VCaP (cell line): ENCODE data around the gene SSBP2.

Experiments used
- H3K27ac ChIP-seq: fragments of 450-650 bp; 2 replicates; pipeline ENCODE4 v1.5.1; 2017
- TF ChIP-seq, protein P1 (sequence below): fragments of 450-650 bp; conservative IDR thresholded peaks from 2 replicates; pipeline ENCODE4 v1.5.1; 2017; ENCODE audit warnings: mild to moderate bottlenecking, moderate library complexity

SSBP2 gene

DNA sequence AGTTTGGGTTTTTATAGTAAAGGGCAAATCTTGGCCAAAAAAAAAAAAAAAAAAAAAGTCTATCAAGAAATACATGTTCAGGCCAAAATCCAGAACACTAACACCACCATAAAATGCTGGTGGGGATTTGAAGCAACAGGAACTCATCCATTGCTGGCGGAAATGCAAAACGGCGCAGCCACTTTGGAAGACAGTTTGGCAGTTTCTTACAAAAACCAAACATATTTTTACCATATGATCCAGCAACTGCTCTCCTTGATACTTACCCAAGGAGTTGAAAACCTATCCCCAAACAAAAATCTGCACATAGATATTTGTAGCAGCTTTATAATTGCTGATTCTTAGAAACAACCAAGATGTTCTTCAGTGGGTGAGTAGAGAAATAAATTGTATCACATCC lies 203.9 kb downstream of the SSBP2 start:
- TF ChIP-seq, protein P1, sequence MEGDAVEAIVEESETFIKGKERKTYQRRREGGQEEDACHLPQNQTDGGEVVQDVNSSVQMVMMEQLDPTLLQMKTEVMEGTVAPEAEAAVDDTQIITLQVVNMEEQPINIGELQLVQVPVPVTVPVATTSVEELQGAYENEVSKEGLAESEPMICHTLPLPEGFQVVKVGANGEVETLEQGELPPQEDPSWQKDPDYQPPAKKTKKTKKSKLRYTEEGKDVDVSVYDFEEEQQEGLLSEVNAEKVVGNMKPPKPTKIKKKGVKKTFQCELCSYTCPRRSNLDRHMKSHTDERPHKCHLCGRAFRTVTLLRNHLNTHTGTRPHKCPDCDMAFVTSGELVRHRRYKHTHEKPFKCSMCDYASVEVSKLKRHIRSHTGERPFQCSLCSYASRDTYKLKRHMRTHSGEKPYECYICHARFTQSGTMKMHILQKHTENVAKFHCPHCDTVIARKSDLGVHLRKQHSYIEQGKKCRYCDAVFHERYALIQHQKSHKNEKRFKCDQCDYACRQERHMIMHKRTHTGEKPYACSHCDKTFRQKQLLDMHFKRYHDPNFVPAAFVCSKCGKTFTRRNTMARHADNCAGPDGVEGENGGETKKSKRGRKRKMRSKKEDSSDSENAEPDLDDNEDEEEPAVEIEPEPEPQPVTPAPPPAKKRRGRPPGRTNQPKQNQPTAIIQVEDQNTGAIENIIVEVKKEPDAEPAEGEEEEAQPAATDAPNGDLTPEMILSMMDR = no peak
- H3K27ac ChIP-seq = no peak overlapping the region

DNA sequence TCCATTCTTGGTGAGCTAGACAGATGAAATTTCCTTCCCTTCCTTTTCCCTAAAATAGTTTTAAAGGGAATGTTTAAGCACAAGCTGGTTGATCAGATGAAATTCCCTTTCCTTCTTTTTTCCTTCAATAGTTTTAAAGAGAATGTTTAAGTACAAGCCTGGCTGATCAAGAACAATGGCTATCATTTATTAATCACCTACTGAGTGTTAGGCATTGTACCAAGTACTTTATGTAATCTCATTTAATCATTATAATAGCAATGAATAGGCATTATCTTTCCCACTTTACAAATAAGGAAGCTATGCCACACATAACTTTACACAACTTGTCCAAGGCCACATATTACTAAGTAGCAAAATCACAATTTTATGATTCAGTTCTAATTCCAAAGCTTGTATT lies 205.0 kb downstream of the SSBP2 start:
- no peak overlapping the region for H3K27ac ChIP-seq
- TF ChIP-seq, protein P1 = no peak

DNA sequence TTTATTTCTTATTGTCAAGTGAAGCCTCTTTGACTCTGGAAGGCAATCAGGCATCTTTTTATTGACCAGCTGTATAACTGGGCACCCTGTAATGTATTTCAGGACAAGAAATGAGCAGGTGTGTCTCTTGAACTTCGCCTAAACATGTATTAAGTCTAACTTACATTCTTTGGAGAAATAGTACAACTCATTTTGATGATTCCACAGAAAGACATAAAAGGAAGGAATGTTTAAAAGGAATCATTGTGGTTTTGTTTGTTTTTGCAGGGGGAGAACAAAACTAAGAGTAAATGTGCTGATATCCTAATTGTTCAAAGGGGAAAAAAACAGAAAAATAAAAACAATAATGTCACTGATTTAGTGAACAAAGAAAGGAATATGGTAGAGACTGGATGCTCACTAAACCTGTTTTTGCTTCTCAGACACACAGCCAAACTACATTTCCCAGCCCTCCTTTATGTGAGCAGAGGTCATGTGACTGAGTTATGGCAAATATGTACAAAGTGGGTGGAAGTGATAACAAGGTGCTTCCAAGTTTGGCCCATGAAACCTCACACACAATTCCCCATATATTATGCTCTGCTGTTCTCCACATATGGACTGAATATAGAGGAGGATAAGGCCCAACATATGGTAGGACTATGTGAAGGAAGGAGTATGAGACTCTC lies 206.4 kb downstream of the SSBP2 start:
- no peak overlapping the region for H3K27ac ChIP-seq
- TF ChIP-seq, protein P1 = no peak

DNA sequence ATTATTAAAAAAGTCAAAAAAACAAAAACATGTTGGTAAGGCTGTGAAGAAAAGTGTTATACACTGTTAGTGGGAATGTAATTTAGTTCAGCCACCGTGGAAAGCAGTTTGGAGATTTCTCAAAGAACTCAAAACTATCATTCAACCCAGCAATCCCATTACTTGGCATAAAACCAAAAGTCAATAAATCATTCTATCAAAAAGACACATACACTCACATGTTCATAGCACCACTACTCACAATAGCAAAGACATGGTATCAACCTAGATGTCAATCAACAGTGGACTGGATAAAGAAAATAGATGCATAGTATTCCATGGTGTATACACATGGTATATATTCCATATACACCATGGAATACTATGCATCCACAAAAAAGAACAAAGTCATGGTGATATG lies 208.7 kb downstream of the SSBP2 start:
- no peak overlapping the region for H3K27ac ChIP-seq
- TF ChIP-seq, protein P1 = no peak

DNA sequence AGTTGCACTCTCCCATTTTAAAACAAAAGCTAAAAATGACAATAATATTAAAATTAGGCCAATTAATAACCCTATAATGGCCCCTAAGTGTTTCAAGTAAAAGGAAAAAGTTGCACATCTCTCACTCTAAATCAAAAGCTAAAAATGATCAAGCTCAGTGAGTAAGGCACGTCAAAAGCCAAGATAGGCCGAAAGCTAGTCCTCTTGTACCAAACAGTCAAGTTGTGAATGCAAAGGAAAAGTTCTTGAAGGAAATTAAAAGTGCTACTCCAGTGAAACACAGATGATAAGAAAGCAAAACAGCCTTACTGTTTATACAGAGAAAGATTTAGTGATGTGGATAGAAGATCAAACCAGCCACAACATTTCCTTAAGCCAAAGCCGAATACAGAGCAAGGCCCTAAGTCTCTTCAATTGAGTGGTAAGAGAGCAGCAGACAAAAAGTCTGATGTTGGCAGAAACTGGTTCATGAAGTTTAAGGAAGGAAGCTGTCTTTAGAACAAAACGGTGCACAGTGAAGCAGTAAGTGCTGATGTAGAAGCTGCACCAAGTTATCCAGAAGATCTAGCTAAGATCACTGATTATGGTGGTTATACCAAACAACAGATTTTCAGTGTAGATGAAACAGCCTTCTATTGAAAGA lies 212.9 kb downstream of the SSBP2 start:
- H3K27ac ChIP-seq = no peak overlapping the region
- TF ChIP-seq, protein P1 = no peak

DNA sequence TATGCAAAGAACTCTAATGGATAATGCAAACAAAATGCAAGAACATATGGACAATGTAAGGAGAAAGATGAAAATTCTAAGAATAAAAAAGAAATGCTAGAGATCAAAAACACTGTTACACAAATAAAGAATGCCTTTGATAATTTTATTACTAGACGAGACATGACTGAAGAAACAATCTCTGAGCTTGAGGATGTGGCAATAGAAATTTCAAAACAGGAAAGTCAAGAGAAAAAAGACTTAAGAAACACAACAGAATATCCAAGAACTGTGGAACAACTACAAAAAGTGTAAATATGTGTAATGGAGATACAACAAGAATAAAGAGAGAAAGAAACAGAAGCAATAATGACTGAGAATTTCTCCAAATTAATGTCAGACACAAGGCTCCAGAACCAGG lies 216.5 kb downstream of the SSBP2 start:
- TF ChIP-seq, protein P1 = no peak
- H3K27ac ChIP-seq = no peak overlapping the region

DNA sequence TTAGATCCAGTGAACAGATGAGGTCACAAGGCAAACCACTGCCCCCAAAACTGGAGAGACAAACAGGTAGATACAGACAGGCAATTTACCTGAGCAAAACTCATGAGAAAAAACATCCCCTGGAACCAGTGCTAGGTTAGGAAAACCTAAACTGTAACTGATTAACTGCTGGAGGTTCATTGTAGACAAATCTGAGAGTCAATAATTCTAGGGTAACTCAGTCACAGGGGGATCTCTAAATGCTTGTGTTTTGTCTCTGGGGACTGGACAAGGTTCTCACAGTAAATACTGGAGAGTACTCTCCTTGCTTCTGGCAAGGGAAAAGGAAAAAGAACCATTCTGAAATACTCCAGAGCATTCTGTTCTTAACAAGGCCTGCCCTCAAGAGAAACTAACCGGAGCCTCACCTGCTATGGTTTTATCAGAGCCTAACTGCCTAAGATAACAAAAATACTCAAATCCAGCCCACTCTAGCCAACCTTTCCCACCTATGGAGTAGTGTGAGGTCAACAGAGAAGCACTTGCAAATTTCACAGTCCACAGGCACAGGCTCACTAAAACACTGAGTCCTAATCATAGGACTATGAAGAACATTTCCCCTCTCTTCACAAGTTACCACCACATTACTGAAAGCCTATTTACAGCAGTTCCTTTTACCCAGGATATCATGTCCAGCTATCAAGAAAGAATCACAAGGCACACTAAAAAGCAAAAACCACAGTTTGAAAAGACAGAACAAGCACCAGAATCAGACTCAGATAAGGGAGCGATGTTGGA lies 217.1 kb downstream of the SSBP2 start:
- TF ChIP-seq, protein P1 = no peak

More for the DNA sequence above, 217.1 kb downstream of the SSBP2 start:
- no peak overlapping the region for H3K27ac ChIP-seq
